Muscle layer of colon (tissue), 2 donors: ENCODE measurements around the gene KRTAP10-9.
"Not testable (repeated sequence)": the region's sequence is repeated elsewhere in the genome, so short reads cannot be mapped to it uniquely, and the experiment has no call there.

Experiments used
- H3K27ac ChIP-seq: one replicate; pipeline ENCODE4 v1.7.0; 2013; ENCODE audit warnings: low read depth, mild to moderate bottlenecking, low read length, moderate library complexity
- H3K27me3 ChIP-seq, 2 donors: one replicate each; pipeline ENCODE4 v1.7.0; 2013; ENCODE audit warnings: low read length in 2 of 2, mild to moderate bottlenecking in 2 of 2; ENCODE audit not compliant: insufficient read depth in 2 of 2, control insufficient read depth in 1 of 2
- H3K36me3 ChIP-seq: one replicate; pipeline ENCODE4 v1.7.0; 2013; ENCODE audit warnings: mild to moderate bottlenecking, low read length; ENCODE audit not compliant: insufficient read depth
- H3K4me1 ChIP-seq: one replicate; pipeline ENCODE4 v1.7.0; 2013; ENCODE audit warnings: mild to moderate bottlenecking, low read length; ENCODE audit not compliant: insufficient read depth
- H3K4me3 ChIP-seq, 2 donors: one replicate each; pipeline ENCODE4 v1.7.0; 2013; ENCODE audit warnings: low read length in 2 of 2, low read depth in 1 of 2, mild to moderate bottlenecking in 1 of 2, moderate library complexity in 1 of 2
- H3K9ac ChIP-seq: one replicate; pipeline ENCODE4 v1.7.0; 2013; ENCODE audit warnings: low read length
- H3K9me3 ChIP-seq: one replicate; pipeline ENCODE4 v1.7.0; 2013; ENCODE audit warnings: mild to moderate bottlenecking, low read length
- donor health status: abdominal sarcoma.
- donor health status: Adenocarcinoma of cecum.

Gene KRTAP10-9, protein sequence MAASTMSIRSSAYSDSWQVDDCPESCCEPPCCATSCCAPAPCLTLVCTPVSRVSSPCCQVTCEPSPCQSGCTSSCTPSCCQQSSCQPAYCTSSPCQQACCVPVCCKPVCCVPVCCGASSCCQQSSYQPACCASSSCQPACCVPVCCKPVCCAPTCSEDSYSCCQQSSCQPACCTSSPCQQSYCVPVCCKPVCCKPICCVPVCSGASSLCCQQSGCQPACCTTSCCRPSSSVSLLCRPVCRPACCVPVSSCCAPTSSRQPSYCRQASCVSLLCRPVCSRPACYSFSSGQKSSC

DNA sequence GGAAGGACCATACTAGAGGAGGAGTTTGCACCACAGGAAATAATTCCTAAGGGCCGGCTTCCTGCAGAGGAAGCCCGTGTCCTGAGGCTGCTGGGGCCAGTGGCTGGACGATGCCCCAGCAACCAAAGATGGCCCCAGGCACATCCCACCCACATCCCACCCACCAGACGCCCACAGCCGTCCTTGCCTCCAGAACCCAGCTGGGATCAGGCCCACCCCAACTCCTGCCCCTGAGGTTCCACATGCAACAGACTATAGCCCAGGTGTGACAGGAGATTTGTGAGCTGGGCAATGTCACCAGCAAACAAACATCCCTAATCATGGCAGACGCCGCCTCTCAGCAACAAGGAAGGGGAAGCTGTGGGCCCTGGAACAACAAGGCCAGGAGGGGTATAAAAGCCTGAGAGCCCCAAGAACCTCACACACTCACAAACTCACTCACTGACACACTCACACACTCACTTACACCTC, at the start of gene KRTAP10-9:
TSS of gene KRTAP10-9 (plus strand) at position 421 of the 471 bp plus-strand sequence. CDS start 79 bp downstream, outside the sequence.
- peaks cover 0 to 21% of the 10 kb centered on the region in 2 donors for H3K27me3 ChIP-seq
- H3K4me3 ChIP-seq = no peak within 1 kb of the TSS
- no peak within 1 kb of the TSS for H3K9ac ChIP-seq
- H3K36me3 ChIP-seq = no peaks in the 10 kb centered on the region
- H3K4me1 ChIP-seq = no peaks in the 10 kb centered on the region
- H3K9me3 ChIP-seq = no peaks in the 10 kb centered on the region
- H3K27ac ChIP-seq = no peak within 1 kb of the TSS

DNA sequence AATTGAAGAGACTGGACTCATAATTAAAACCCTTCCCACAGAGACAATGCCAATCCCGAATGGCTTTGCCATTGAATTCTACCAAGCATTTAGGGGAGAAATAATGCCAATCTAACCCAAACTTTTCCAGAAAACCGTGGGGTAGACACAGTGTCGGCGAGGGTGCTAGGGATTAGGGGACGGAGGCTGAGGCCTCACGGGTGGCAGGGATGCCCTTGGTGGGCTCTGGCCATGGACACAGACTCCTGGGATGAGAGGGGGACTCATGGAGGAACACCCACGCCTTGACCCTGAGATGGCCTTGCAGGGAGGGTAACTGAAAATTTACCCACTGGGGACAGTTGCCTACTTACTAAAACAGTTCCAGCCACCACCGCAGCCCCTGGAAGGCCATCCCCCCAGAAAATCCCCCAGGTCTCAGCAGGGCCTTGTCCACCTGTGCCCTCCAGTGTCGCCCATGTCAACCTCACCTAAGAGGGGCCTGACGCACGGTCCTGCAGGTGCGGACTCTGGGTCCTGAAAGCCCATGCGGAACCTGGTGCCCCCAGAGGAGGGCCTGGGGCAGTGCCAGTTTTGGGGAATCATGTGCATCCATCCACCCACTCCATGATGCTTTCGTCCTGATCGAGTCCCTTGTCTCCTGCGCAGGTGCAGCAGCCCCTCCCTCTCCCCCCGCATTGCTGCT, 48.4 kb upstream of the KRTAP10-9 start:
- H3K4me3 ChIP-seq = no peak overlapping the region
- no peak overlapping the region for H3K27ac ChIP-seq
- H3K9ac ChIP-seq = no peak overlapping the region
- H3K4me1 ChIP-seq = no peaks in the 10 kb centered on the region
- peaks cover 7% of the 10 kb centered on the region for H3K9me3 ChIP-seq
- H3K36me3 ChIP-seq = no peaks in the 10 kb centered on the region
- peaks cover 0 to 7% of the 10 kb centered on the region in 2 donors for H3K27me3 ChIP-seq

DNA sequence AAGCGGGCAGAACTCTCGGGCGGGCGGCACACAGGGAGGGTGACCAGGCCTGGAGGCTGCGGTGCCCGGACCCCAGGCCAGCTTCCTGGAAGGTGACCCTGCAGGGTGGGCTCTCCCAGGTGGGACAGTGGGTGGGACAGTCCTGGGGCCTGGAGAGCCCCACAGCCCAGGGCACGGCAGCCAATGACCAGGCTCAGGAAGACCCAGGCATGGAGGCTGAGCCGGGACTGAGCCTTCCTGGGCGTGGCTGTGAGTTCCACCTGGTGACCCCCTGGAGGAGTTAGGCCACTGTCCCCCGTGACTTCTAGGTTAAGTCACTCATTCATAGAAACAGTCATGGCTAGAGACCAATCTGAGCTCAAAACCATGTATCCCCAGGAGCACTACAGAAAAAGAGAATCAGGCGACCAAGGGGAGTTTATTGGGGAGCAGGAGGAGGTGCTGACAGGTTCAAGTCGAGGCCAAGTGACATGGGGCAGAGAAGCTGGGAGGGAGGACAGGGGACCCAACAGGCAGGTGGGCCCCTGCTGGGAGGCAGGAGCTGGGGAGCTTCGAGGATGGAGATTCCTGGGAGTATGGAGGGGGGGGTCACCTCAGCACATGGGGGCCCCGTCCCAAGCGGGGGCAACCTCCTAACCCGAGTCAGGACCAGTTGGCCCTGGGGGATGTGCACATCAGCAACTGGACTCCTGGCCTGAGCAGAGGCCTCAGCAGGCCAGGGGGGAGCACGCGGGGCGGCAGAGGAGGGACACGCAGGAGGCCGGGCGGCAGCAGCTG, 47.6 kb upstream of the KRTAP10-9 start:
- H3K27me3 ChIP-seq = peaks cover 0 to 7% of the 10 kb centered on the region in 2 donors
- H3K9me3 ChIP-seq = peaks cover 7% of the 10 kb centered on the region
- no peak overlapping the region for H3K9ac ChIP-seq
- no peak overlapping the region for H3K27ac ChIP-seq
- H3K36me3 ChIP-seq = no peaks in the 10 kb centered on the region
- H3K4me1 ChIP-seq = no peaks in the 10 kb centered on the region
- no peak overlapping the region for H3K4me3 ChIP-seq

DNA sequence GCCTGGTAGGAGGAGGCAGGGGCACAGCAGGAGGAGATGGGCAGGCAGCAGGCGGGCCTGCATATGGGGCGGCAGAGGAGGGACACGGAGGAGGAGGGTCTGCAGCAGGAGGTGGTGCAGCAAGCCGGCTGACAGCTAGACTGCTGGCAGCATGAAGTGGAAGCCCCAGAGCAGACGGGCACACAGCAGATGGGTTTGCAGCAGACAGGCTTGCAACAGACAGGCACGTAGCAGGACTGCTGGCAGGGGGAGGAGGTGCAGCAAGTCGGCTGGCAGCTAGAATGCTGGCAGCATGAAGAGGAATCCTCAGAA, 47.1 kb upstream of the KRTAP10-9 start:
- no peak overlapping the region for H3K4me3 ChIP-seq
- H3K9ac ChIP-seq = no peak overlapping the region
- peaks cover 0 to 7% of the 10 kb centered on the region in 2 donors for H3K27me3 ChIP-seq
- peaks cover 7% of the 10 kb centered on the region for H3K9me3 ChIP-seq
- H3K27ac ChIP-seq = no peak overlapping the region
- no peaks in the 10 kb centered on the region for H3K4me1 ChIP-seq
- no peaks in the 10 kb centered on the region for H3K36me3 ChIP-seq

DNA sequence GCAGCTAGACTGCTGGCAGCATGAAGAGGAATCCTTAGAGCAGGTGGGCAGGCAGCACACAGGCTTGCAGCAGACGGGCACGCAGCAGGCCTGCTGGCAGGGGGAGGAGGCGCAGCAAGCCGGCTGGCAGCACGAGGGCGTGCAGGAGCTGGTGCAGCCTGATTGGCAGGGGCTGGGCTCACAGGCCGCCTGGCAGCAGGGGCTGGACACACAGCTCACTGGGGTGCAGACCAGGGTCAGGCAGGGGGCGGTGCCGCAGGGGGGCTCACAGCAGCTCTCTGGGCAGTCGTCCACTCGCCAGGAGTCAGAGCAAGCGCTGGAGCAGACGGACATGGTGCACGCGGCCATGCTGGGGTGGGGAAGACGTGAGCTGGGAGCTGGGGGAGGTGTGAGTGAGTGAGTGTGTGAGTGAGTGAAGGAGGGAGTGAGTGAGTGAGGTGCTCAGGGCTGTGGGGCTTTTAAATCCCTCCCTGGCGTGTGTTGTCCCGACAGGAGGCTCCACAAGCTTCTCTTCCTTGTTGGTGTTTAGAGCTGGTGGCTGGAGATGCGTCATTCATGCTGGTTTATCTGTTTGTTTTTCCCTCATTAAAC, 46.6 kb upstream of the KRTAP10-9 start, which contains the start of gene KRTAP10-5:
TSS of gene KRTAP10-5 (minus strand) at position 374 of the 591 bp plus-strand sequence. CDS start at position 348, 26 bp downstream.
- H3K27me3 ChIP-seq, H3K4me1 ChIP-seq, H3K27ac ChIP-seq, H3K9ac ChIP-seq, H3K36me3 ChIP-seq, H3K9me3 ChIP-seq, H3K4me3 ChIP-seq: not testable (repeated sequence)

DNA sequence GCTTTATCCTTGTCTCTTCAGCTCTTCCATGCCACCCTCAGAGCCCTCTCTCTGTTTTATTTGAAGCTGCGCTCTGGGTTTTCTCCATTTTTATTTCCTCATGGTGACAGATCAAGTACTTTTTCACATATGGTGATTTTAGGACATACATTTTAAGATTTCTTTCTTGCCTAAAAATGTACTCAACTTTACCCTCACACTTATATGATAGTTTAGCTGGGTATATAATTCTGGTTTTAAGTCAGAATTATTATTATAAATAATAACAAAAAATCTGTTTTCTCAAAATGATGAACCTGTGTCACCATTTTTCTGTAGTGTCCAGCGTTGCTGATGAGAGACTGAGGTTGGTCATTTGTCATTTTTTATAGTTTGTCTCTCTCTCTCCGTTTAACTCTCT, 45.7 kb upstream of the KRTAP10-9 start:
- H3K9ac ChIP-seq = no peak overlapping the region
- H3K9me3 ChIP-seq = peaks cover 7% of the 10 kb centered on the region
- H3K4me1 ChIP-seq = no peaks in the 10 kb centered on the region
- no peak overlapping the region for H3K27ac ChIP-seq
- H3K36me3 ChIP-seq = no peaks in the 10 kb centered on the region
- peaks cover 0 to 15% of the 10 kb centered on the region in 2 donors for H3K27me3 ChIP-seq
- H3K4me3 ChIP-seq = no peak overlapping the region

DNA sequence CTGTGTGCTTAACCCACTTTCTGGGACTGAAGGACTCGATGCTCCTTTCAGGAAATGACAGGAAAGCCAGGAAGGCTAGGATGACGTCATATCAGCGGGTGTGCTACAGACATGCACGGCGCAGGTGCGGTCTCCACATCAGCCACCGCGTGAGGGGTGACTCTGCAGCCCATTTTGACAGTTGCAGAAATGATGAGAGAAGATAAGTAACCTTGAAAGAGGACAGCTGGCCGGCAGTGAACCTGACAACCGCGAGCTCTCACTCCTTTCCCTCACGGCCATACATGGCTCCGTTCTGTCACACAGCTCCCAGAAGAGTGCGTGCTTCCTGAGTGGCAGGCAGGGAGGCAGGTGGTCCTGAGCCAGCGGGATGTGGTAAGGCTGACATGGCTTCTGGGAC, 44.8 kb upstream of the KRTAP10-9 start:
- Histone ChIP-seq H3K27ac (no peak overlapping the region), H3K27me3 (peaks cover 0 to 15% of the 10 kb centered on the region in 2 donors), H3K9ac (no peak overlapping the region), H3K4me1 (no peaks in the 10 kb centered on the region), H3K9me3 (peaks cover 7% of the 10 kb centered on the region), H3K36me3 (no peaks in the 10 kb centered on the region), H3K4me3 (no peak overlapping the region)

DNA sequence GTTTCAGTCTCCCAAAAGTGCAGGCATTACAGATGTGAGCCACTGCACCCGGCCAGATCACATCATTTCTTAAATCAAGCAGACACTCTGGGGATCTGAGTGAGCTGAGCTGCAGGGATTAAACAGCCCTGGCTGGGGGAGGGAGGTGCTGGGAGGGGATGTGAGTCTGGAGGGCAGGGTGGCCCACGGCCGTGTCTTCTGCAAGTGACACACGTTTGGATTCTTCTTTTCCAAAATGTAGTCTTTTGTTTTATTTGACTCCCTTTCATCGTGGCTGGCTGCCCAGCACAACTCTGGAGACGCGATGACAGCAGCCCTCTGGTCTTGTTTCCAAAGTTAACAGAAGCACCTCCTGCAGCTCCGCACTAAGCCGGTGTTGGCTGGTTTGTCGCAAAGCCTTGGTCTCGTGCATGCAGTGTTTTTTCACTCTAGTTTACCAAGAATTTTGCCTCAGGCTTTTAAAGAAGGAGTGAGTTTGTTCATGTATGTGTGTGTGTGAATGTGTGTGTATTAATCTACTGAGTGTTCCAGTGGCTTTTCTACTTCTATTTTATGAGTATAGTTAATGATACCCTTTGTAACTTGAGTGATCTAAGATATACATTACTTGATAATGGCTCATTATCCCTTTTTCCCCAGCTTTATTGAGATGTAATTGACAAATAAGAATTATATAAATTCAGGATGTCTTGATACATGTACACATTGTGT, 43.6 kb upstream of the KRTAP10-9 start:
- H3K36me3 ChIP-seq = no peaks in the 10 kb centered on the region
- no peak overlapping the region for H3K27ac ChIP-seq
- no peak overlapping the region for H3K9ac ChIP-seq
- H3K9me3 ChIP-seq = peaks cover 7% of the 10 kb centered on the region
- peaks cover 0 to 15% of the 10 kb centered on the region in 2 donors for H3K27me3 ChIP-seq
- no peaks in the 10 kb centered on the region for H3K4me1 ChIP-seq
- H3K4me3 ChIP-seq = no peak overlapping the region

DNA sequence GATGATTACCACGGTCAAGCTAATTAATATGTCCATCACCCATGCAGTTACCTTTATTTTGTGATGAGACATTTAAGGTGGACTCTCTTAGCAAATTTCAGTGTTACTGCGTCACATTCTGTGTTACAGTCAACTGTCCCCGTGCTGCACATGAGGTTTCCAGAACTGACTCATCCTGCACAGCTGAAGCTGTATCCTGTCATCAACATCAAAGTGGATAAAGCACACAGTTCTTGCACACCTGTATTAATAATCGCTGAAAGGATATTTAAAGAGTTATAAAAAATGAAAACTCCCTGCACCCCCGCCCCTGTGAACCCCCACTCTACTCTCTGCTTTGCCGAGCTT, 43.1 kb upstream of the KRTAP10-9 start:
- H3K9me3 ChIP-seq = peaks cover 7% of the 10 kb centered on the region
- H3K4me1 ChIP-seq = no peaks in the 10 kb centered on the region
- H3K4me3 ChIP-seq = no peak overlapping the region
- no peak overlapping the region for H3K9ac ChIP-seq
- no peak overlapping the region for H3K27ac ChIP-seq
- peaks cover 0 to 15% of the 10 kb centered on the region in 2 donors for H3K27me3 ChIP-seq
- H3K36me3 ChIP-seq = no peaks in the 10 kb centered on the region

DNA sequence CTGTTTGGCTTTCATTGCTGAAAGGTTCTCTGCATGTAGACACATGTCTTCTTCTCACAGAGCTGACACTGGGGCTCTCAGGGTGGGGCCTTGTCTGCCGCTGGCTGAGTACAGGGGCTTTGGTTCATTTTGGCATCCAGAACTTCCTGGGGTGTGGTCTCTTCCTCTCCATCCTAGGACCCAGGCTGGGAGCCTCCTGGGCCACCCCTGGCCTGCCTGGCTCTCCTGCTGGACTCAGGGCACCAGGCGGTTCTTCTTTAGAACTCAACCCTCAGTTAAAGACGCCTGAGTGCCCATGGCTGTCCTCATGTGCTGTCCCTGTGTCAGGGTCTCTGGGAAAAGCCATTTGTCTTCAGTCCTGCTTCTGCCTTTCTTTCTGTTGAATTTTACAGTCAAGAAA, 41.0 kb upstream of the KRTAP10-9 start:
- no peak overlapping the region for H3K27ac ChIP-seq
- peaks cover 0 to 24% of the 10 kb centered on the region in 2 donors for H3K27me3 ChIP-seq

DNA sequence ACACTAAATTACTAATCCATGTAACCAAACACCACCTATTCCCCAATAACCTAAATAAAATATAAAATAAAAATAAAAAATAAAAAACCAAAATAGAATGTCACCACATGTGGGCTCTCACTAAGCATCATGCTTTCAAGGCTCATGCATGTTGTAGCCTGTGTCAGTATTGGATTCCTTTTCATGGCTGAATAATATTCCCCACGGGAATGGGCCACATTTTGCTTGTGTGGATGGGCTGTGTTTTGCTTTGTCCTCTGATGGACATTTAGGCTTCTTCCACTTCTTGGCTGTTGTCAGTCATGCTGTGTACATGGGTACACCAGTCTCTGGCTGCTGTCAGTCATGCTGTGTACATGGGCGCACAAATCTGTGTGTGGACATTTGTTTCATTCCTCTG, 37.8 kb upstream of the KRTAP10-9 start:
- no peak overlapping the region for H3K4me3 ChIP-seq
- no peak overlapping the region for H3K9ac ChIP-seq
- peaks cover 0 to 37% of the 10 kb centered on the region in 2 donors for H3K27me3 ChIP-seq
- no peaks in the 10 kb centered on the region for H3K36me3 ChIP-seq
- no peaks in the 10 kb centered on the region for H3K9me3 ChIP-seq
- no peak overlapping the region for H3K27ac ChIP-seq
- H3K4me1 ChIP-seq = no peaks in the 10 kb centered on the region

More for the DNA sequence above, 41.0 kb upstream of the KRTAP10-9 start:
- H3K4me1 ChIP-seq = no peaks in the 10 kb centered on the region
- H3K4me3 ChIP-seq = no peak overlapping the region
- no peak overlapping the region for H3K9ac ChIP-seq
- H3K36me3 ChIP-seq = no peaks in the 10 kb centered on the region
- peaks cover 7% of the 10 kb centered on the region for H3K9me3 ChIP-seq
